Measurements from ENCODE around the gene CTCFL. TPM values are rescaled to one million over a fixed set of nuclear protein-coding genes. Genes with fewer than 3 reads are reported as not detected.
A peak's percentile ranks its signal among the peaks of the same experiment; 100 is the strongest.

The CTCFL gene
- total and polyA plus RNA-seq, 2 of the 13 experiments (the other 11 are each of a cell fraction or from before 2014, with no cell fraction given) = 0.04 TPM; not detected in 1

DNA sequence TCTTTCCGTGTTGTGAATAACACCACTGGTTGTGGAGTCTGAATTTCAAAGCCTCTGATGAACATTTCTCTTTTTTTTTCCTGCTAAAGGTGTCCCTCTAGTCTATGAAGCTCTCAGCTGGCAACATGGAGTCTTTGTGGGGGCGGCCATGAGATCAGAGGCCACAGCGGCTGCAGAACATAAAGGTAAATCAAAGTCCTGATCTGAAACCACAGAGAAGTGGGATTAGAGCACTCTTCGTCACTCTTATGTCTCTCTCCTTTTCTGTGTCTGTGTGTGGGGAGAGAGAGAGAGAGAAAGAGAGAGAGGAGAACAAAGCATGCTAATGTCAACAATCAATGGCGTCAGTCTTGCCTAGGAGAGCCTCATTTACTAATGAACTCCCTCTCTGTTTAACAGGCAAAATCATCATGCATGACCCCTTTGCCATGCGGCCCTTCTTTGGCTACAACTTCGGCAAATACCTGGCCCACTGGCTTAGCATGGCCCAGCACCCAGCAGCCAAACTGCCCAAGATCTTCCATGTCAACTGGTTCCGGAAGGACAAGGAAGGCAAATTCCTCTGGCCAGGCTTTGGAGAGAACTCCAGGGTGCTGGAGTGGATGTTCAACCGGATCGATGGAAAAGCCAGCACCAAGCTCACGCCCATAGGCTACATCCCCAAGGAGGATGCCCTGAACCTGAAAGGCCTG is 40.2 kb upstream of the CTCFL start:
- BruUV-seq (replicated peaks) = no TSS peak
- in situ Hi-C loops (cut with HindIII; ENCODE audit: extremely low pct_ligation_motif_present, low pct_unique_long_range_greater_than_20kb) (no loop called here), intact Hi-C loops (cut with micrococcal nuclease; ENCODE audit: unreplicated experiment) (no loop called here)
- WGBS (ENCODE audit: low lambda C conversion rate) = 94% methylated on average over 11 of the region's 11 CpGs
- DNase-seq (ENCODE audit: low spot score) (no peak), FAIRE-seq (no peak), ATAC-seq (no peak)
- ChIA-PET POLR2A (interaction anchor here (0.7 to 4.9 kb wide), 4 partner anchors 13 to 38 kb away, joined by 3 to 26 read pairs (median 4); no protein-coding TSS in a partner anchor), CTCF (ENCODE audit: low intra/inter-chr PET ratio, low total read pairs) (no interaction called here)
- Histone ChIP-seq H3K4me2 (ENCODE audit: low read depth, low read length) (peak overlapping the region; percentile 10; the same call in 1 of the 2 replicates), H4K20me1 (ENCODE audit: insufficient read depth, low read length) (no peaks in the 10 kb centered on the region; the same call in 1 of the 2 replicates), H3K79me2 (ENCODE audit: insufficient read depth, low read length) (peaks cover 10% of the 10 kb centered on the region), H2AFZ (ENCODE audit: low read length) (no peak overlapping the region), H3K9ac (ENCODE audit: insufficient read depth, low read depth, low read length) (peak overlapping the region; percentile 4; the same call in 1 of the 2 replicates), H3K9me3 (ENCODE audit: low read length) (no peaks in the 10 kb centered on the region), H3K27ac (ENCODE audit: extremely low read length, insufficient read depth, low read length) (peak overlapping the region; percentile 3), H3K36me3 (replicated peaks in 1 of 2; ENCODE audit: control insufficient read depth in 1 of 2, insufficient read depth in 2 of 2, low read length in 2 of 2) (peaks cover 0 to 22% of the 10 kb centered on the region in 2 experiments; a peak in 2 of 5 replicates), H3K27me3 (ENCODE audit: control insufficient read depth in 1 of 2, insufficient read depth in 2 of 2, low read length in 2 of 2) (peaks cover 0 to 4% of the 10 kb centered on the region in 2 experiments; a peak in 4 of 5 replicates), H3K4me1 (ENCODE audit: insufficient read depth, low read length) (peaks cover 93% of the 10 kb centered on the region), H3K4me3 (replicated peaks in 1 of 3; ENCODE audit: insufficient read depth in 1 of 3, low read depth in 2 of 3, low read length in 3 of 3) (no peak overlapping the region)
- TF ChIP-seq KDM5B (CRISPR knock-in tag; IDR thresholded peaks at IDR 0.05; ENCODE audit: borderline replicate concordance) = 0 out of 2 replicates have a peak, but pooled peaks have one; percentile 43
- no peak for TF ChIP-seq ZNF383 (CRISPR knock-in tag; IDR thresholded peaks at IDR 0.05; ENCODE audit: borderline replicate concordance)
- TF ChIP-seq POLR2AphosphoS5 (IDR thresholded peaks at IDR 0.05; ENCODE audit: low read depth, low read length) = 0 out of 2 replicates have a peak, but pooled peaks have one; percentile 36
- no peak for TF ChIP-seq CENPT (CRISPR knock-in tag; IDR thresholded peaks at IDR 0.05; ENCODE audit: low read depth)
- no peak for TF ChIP-seq HDAC6 (IDR thresholded peaks at IDR 0.05; ENCODE audit: low read depth, low read length)
- no peak for TF ChIP-seq SP2 (CRISPR knock-in tag; IDR thresholded peaks at IDR 0.05)
- no peak for TF ChIP-seq ZNF607 (CRISPR knock-in tag; IDR thresholded peaks at IDR 0.05; ENCODE audit: borderline replicate concordance)
- no peak for TF ChIP-seq SMC3 (IDR thresholded peaks at IDR 0.05; ENCODE audit: low read length)
- TF ChIP-seq NFYC (CRISPR knock-in tag; IDR thresholded peaks at IDR 0.05) = no peak
- no peak for TF ChIP-seq KDM2A (CRISPR knock-in tag; IDR thresholded peaks at IDR 0.05; ENCODE audit: borderline replicate concordance, low read depth)
- TF ChIP-seq, protein P1, sequence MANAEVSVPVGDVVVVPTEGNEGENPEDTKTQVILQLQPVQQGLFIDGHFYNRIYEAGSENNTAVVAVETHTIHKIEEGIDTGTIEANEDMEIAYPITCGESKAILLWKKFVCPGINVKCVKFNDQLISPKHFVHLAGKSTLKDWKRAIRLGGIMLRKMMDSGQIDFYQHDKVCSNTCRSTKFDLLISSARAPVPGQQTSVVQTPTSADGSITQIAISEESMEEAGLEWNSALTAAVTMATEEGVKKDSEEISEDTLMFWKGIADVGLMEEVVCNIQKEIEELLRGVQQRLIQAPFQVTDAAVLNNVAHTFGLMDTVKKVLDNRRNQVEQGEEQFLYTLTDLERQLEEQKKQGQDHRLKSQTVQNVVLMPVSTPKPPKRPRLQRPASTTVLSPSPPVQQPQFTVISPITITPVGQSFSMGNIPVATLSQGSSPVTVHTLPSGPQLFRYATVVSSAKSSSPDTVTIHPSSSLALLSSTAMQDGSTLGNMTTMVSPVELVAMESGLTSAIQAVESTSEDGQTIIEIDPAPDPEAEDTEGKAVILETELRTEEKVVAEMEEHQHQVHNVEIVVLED (CRISPR knock-in tag; IDR thresholded peaks at IDR 0.05; ENCODE audit: borderline replicate concordance) = no peak
- no peak for TF ChIP-seq HNF4G (IDR thresholded peaks at IDR 0.05; ENCODE audit: borderline replicate concordance, low read depth, low read length)
- TF ChIP-seq HNF4G (CRISPR knock-in tag; IDR thresholded peaks at IDR 0.05; ENCODE audit: borderline replicate concordance, low read depth) = no peak
- peak; percentile 18; the same call in 1 of the 2 replicates for TF ChIP-seq SIN3A (IDR thresholded peaks at IDR 0.05; ENCODE audit: borderline replicate concordance, low read depth, low read length)
- TF ChIP-seq SP5 (CRISPR knock-in tag; IDR thresholded peaks at IDR 0.05; ENCODE audit: borderline replicate concordance, low read depth) = no peak
- TF ChIP-seq, protein P2, sequence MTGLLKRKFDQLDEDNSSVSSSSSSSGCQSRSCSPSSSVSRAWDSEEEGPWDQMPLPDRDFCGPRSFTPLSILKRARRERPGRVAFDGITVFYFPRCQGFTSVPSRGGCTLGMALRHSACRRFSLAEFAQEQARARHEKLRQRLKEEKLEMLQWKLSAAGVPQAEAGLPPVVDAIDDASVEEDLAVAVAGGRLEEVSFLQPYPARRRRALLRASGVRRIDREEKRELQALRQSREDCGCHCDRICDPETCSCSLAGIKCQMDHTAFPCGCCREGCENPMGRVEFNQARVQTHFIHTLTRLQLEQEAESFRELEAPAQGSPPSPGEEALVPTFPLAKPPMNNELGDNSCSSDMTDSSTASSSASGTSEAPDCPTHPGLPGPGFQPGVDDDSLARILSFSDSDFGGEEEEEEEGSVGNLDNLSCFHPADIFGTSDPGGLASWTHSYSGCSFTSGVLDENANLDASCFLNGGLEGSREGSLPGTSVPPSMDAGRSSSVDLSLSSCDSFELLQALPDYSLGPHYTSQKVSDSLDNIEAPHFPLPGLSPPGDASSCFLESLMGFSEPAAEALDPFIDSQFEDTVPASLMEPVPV (CRISPR knock-in tag; IDR thresholded peaks at IDR 0.05) = no peak
- no peak for TF ChIP-seq TOE1 (CRISPR knock-in tag; IDR thresholded peaks at IDR 0.05)
- TF ChIP-seq ZNF672 (CRISPR knock-in tag; IDR thresholded peaks at IDR 0.05) = no peak
- TF ChIP-seq POLR2A (IDR thresholded peaks at IDR 0.05; ENCODE audit: insufficient read depth in 1 of 2, low read depth in 2 of 2, low read length in 2 of 2) = peak in 1 of 2 experiments; percentile 56; a peak in 2 of 4 replicates
- TF ChIP-seq, protein P3, sequence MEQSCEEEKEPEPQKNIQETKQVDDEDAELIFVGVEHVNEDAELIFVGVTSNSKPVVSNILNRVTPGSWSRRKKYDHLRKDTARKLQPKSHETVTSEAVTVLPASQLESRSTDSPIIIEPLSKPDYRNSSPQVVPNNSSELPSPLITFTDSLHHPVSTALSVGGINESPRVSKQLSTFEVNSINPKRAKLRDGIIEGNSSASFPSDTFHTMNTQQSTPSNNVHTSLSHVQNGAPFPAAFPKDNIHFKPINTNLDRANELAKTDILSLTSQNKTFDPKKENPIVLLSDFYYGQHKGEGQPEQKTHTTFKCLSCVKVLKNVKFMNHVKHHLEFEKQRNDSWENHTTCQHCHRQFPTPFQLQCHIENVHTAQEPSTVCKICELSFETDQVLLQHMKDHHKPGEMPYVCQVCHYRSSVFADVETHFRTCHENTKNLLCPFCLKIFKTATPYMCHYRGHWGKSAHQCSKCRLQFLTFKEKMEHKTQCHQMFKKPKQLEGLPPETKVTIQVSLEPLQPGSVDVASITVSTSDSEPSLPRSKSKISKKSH (CRISPR knock-in tag; IDR thresholded peaks at IDR 0.05; ENCODE audit: borderline replicate concordance) = no peak
- TF ChIP-seq HNRNPUL1 (IDR thresholded peaks at IDR 0.05; ENCODE audit: low read depth, low read length) = no peak
